ENCODE data around the gene NAB1. TPM values are rescaled to one million over a fixed set of nuclear protein-coding genes. Genes with fewer than 3 reads are reported as not detected.

NAB1 gene
- polyA plus RNA-seq, 1 of the 3 experiments (the other 2 are of a cell fraction): 9.7 TPM

DNA sequence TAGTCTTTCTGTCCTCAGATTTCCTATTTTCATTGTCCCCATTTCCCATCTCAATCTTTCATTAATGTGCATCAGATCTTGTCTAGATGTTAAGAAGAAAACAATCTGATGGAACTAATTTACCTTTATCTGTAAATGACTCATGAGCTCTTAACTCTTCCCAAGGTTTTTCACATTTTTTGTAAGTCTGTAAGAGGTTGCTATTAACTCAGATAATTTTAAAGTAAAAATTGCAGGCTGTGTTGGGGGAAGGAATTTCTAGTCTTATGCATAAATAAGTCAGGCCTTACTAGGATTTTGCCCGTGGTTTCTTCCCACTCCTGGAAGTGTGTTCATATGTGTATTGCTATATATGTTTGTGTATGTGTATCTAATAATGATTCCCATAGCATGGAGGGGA is 4.3 kb downstream of the NAB1 start:
- Histone ChIP-seq H3K27ac (ENCODE audit: low read depth in 2 of 2, low read length in 1 of 2) (no peak overlapping the region), H4K20me1 (ENCODE audit: insufficient read depth) (peaks cover 5% of the 10 kb centered on the region; the same call in 1 of the 2 replicates), H3K9me2 (no peaks in the 10 kb centered on the region), H3K4me3 (ENCODE audit: low read depth in 2 of 2, low read length in 1 of 2) (no peak overlapping the region), H3K36me3 (replicated peaks in 1 of 2; ENCODE audit: control insufficient read depth in 1 of 2, insufficient read depth in 2 of 2, low read length in 1 of 2) (no peaks in the 10 kb centered on the region), H3K4me1 (ENCODE audit: control insufficient read depth in 1 of 2, insufficient read depth in 2 of 2, low read depth in 1 of 2, low read length in 1 of 2) (peaks cover 10 to 12% of the 10 kb centered on the region in 2 experiments; a peak in 3 of 4 replicates), H3K79me2 (ENCODE audit: insufficient read depth) (peaks cover 76% of the 10 kb centered on the region), H3F3A (replicated peaks; ENCODE audit: insufficient read depth) (peaks cover 2% of the 10 kb centered on the region), H3K4me2 (no peak overlapping the region), H3K9ac (no peak overlapping the region), H3K9me3 (no peaks in the 10 kb centered on the region), H2AFZ (ENCODE audit: low read depth) (no peak overlapping the region), H3K27me3 (ENCODE audit: insufficient read depth) (no peaks in the 10 kb centered on the region)
- no peak for TF ChIP-seq GABPA (IDR thresholded peaks at IDR 0.05; ENCODE audit: low read depth)
- TF ChIP-seq SMC3 (IDR thresholded peaks at IDR 0.05; ENCODE audit: low read depth, low read length): no peak
- TF ChIP-seq NRF1 (IDR thresholded peaks at IDR 0.05; ENCODE audit: low read depth, low read length): no peak
- no peak for TF ChIP-seq FOXJ3 (CRISPR knock-in tag; IDR thresholded peaks at IDR 0.05)
- TF ChIP-seq, protein P1, sequence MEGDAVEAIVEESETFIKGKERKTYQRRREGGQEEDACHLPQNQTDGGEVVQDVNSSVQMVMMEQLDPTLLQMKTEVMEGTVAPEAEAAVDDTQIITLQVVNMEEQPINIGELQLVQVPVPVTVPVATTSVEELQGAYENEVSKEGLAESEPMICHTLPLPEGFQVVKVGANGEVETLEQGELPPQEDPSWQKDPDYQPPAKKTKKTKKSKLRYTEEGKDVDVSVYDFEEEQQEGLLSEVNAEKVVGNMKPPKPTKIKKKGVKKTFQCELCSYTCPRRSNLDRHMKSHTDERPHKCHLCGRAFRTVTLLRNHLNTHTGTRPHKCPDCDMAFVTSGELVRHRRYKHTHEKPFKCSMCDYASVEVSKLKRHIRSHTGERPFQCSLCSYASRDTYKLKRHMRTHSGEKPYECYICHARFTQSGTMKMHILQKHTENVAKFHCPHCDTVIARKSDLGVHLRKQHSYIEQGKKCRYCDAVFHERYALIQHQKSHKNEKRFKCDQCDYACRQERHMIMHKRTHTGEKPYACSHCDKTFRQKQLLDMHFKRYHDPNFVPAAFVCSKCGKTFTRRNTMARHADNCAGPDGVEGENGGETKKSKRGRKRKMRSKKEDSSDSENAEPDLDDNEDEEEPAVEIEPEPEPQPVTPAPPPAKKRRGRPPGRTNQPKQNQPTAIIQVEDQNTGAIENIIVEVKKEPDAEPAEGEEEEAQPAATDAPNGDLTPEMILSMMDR (IDR thresholded peaks at IDR 0.05): no peak
- no peak for TF ChIP-seq TCF12 (IDR thresholded peaks at IDR 0.05)
- TF ChIP-seq ELF1 (IDR thresholded peaks at IDR 0.05): no peak
- no peak for TF ChIP-seq SIN3A (IDR thresholded peaks at IDR 0.05; ENCODE audit: borderline replicate concordance, low read depth, low read length)
- 84% methylated on average over 1 of the region's 1 CpG for WGBS (ENCODE audit: low lambda C conversion rate)
- DNase-seq: no peak
- POLR2A ChIA-PET: no interaction called here
- CTCF ChIA-PET: interaction anchor here (0.9 kb wide), 1 partner anchor 9 kb away, joined by 5 read pairs; no protein-coding TSS in a partner anchor

DNA sequence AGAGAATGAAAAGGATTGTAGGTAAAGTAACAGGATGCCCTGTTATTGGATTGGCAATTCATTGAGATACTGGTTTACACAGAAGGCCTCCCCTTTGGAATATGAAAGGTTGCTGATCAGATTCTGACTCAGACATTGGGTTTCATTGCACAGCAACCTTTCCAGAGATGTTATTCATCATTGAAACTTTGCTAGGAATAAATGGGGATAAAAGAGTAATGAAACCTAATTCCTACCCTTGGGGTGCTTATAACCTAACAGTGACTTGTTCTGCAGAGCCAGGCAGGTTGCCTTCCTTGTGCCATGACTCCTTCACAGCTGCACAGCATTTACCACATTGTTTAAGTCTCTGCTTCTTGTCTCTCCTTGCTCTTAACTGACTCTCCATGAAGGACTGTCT is 5.0 kb downstream of the NAB1 start:
- H3K9me3 ChIP-seq: no peaks in the 10 kb centered on the region
- H3K79me2 ChIP-seq (ENCODE audit: insufficient read depth): peaks cover 83% of the 10 kb centered on the region
- H3K27ac ChIP-seq (ENCODE audit: low read depth in 2 of 2, low read length in 1 of 2): no peak overlapping the region
- no peaks in the 10 kb centered on the region for H3F3A ChIP-seq (replicated peaks; ENCODE audit: insufficient read depth)
- no peak overlapping the region for H2AFZ ChIP-seq (ENCODE audit: low read depth)
- CTCF ChIA-PET: interaction anchor here (0.9 kb wide), 1 partner anchor 27 kb away, joined by 3 read pairs; no protein-coding TSS in a partner anchor
- H3K4me1 ChIP-seq (ENCODE audit: control insufficient read depth in 1 of 2, insufficient read depth in 2 of 2, low read depth in 1 of 2, low read length in 1 of 2): peaks cover 10 to 12% of the 10 kb centered on the region in 2 experiments; a peak in 3 of 4 replicates
- no peak for DNase-seq
- no peaks in the 10 kb centered on the region for H3K9me2 ChIP-seq
- POLR2A ChIA-PET: no interaction called here
- H3K36me3 ChIP-seq (replicated peaks in 1 of 2; ENCODE audit: control insufficient read depth in 1 of 2, insufficient read depth in 2 of 2, low read length in 1 of 2): no peaks in the 10 kb centered on the region
- H3K4me3 ChIP-seq (ENCODE audit: low read depth in 2 of 2, low read length in 1 of 2): no peak overlapping the region
- no peak overlapping the region for H3K4me2 ChIP-seq
- H3K27me3 ChIP-seq (ENCODE audit: insufficient read depth): no peaks in the 10 kb centered on the region
- peaks cover 5% of the 10 kb centered on the region; the same call in 1 of the 2 replicates for H4K20me1 ChIP-seq (ENCODE audit: insufficient read depth)
- TF ChIP-seq TCF12 (IDR thresholded peaks at IDR 0.05): no peak
- TF ChIP-seq ELF1 (IDR thresholded peaks at IDR 0.05): no peak
- TF ChIP-seq FOSL2 (IDR thresholded peaks at IDR 0.05; ENCODE audit: borderline replicate concordance, low read depth): no peak
- no peak for TF ChIP-seq FOXJ3 (CRISPR knock-in tag; IDR thresholded peaks at IDR 0.05)
- TF ChIP-seq, protein P1 (IDR thresholded peaks at IDR 0.05): no peak
- TF ChIP-seq, protein P2, sequence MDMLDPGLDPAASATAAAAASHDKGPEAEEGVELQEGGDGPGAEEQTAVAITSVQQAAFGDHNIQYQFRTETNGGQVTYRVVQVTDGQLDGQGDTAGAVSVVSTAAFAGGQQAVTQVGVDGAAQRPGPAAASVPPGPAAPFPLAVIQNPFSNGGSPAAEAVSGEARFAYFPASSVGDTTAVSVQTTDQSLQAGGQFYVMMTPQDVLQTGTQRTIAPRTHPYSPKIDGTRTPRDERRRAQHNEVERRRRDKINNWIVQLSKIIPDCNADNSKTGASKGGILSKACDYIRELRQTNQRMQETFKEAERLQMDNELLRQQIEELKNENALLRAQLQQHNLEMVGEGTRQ (IDR thresholded peaks at IDR 0.05; ENCODE audit: borderline replicate concordance, low read depth, low read length): no peak
- no peak overlapping the region for H3K9ac ChIP-seq

Data from SK-N-SH (cell line).